CD4-positive, CD25-positive, alpha-beta regulatory T cell (primary cell): ENCODE data around the gene TAF1D. TPM values are rescaled to one million over a fixed set of nuclear protein-coding genes. Genes with fewer than 3 reads are reported as not detected.
A peak's percentile ranks its signal among the peaks of the same experiment; 100 is the strongest.
"Not testable (repeated sequence)": the region's sequence is repeated elsewhere in the genome, so short reads cannot be mapped to it uniquely, and the experiment has no call there.

Source experiments
- ATAC-seq, 2 donors: fragments of 150-1000 bp; cut with Tn5 transposase; one replicate each; pipeline ENCODE4 v1.10.0; 2021; ENCODE audit warnings: low read depth in 2 of 2, moderate number of reproducible peaks in 2 of 2, moderate library complexity in 1 of 2
- DNase-seq, 3 donors: peaks; one replicate each; pipeline versions ENCODE4 v3.0.0 to v3.0.0-alpha.2; 2012 to 2022; ENCODE audit warnings: mixed read lengths in 1 of 3
- H3K27ac ChIP-seq: one replicate; pipeline ENCODE4 v1.7.0; 2013; ENCODE audit warnings: mild to moderate bottlenecking, low read length; ENCODE audit not compliant: insufficient read depth, poor library complexity, severe bottlenecking
- H3K27me3 ChIP-seq: one replicate; pipeline ENCODE4 v1.7.0; 2013; ENCODE audit warnings: low read length; ENCODE audit not compliant: control insufficient read depth, insufficient read depth
- H3K36me3 ChIP-seq: one replicate; pipeline ENCODE4 v1.7.0; 2013; ENCODE audit warnings: mild to moderate bottlenecking, low read length, moderate library complexity; ENCODE audit not compliant: control insufficient read depth, insufficient read depth
- H3K4me1 ChIP-seq: 2 replicates; pipeline ENCODE4 v1.7.0; 2013; ENCODE audit warnings: mild to moderate bottlenecking, low read length; ENCODE audit not compliant: insufficient read depth, control insufficient read depth, poor library complexity, severe bottlenecking
- H3K4me3 ChIP-seq: one replicate; pipeline ENCODE4 v1.7.0; 2013; ENCODE audit warnings: low read depth, mild to moderate bottlenecking, low read length, moderate library complexity
- H3K9me3 ChIP-seq, 2 experiments: 1 replicate in 1 of 2; 2 replicates in 1 of 2; pipeline ENCODE4 v1.7.0; 2013; ENCODE audit warnings: low read length in 2 of 2, mild to moderate bottlenecking in 1 of 2, moderate library complexity in 1 of 2; ENCODE audit not compliant: control insufficient read depth in 2 of 2
- H3K27ac Mint-ChIP-seq, 3 donors: one replicate each; pipeline ENCODE4 v1.8.0; 2020 to 2022; ENCODE audit warnings: mild to moderate bottlenecking in 3 of 3, mixed read lengths in 3 of 3, moderate library complexity in 2 of 3
- H3K27me3 Mint-ChIP-seq: one replicate; pipeline ENCODE4 v1.8.0; 2022; ENCODE audit warnings: mild to moderate bottlenecking, mixed read lengths
- H3K36me3 Mint-ChIP-seq: one replicate; pipeline ENCODE4 v1.8.0; 2020; ENCODE audit warnings: mixed read lengths
- H3K4me1 Mint-ChIP-seq, 4 donors: one replicate each; pipeline ENCODE4 v1.8.0; 2020 to 2022; ENCODE audit warnings: mixed read lengths in 4 of 4, mild to moderate bottlenecking in 1 of 4
- H3K4me3 Mint-ChIP-seq, 4 donors: one replicate each; pipeline ENCODE4 v1.8.0; 2020 to 2022; ENCODE audit warnings: mild to moderate bottlenecking in 4 of 4, mixed read lengths in 4 of 4, moderate library complexity in 3 of 4
- H3K9me3 Mint-ChIP-seq, 7 donors: one replicate each; pipeline ENCODE4 v1.8.0; 2020 to 2022; ENCODE audit warnings: mixed read lengths in 7 of 7, mild to moderate bottlenecking in 3 of 7, moderate library complexity in 2 of 7
- polyA plus RNA-seq, 4 donors: library from polyadenylated mRNA; unstranded; fragments of 300-500 nt; fragmentation: Illumina TruSeq; gene quantifications; one replicate each; pipeline ENCODE4 v1.2.3, GENCODE V29; 2021
- total RNA-seq: library from RNA; stranded (reverse); gene quantifications from one replicate; pipeline ENCODE4 v1.2.3, GENCODE V29; 2022

Gene TAF1D, protein sequence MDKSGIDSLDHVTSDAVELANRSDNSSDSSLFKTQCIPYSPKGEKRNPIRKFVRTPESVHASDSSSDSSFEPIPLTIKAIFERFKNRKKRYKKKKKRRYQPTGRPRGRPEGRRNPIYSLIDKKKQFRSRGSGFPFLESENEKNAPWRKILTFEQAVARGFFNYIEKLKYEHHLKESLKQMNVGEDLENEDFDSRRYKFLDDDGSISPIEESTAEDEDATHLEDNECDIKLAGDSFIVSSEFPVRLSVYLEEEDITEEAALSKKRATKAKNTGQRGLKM
- total RNA-seq (162 TPM), polyA plus RNA-seq (10 to 100 TPM; 18.2 to 22.7 (median 19.4) TPM)

DNA sequence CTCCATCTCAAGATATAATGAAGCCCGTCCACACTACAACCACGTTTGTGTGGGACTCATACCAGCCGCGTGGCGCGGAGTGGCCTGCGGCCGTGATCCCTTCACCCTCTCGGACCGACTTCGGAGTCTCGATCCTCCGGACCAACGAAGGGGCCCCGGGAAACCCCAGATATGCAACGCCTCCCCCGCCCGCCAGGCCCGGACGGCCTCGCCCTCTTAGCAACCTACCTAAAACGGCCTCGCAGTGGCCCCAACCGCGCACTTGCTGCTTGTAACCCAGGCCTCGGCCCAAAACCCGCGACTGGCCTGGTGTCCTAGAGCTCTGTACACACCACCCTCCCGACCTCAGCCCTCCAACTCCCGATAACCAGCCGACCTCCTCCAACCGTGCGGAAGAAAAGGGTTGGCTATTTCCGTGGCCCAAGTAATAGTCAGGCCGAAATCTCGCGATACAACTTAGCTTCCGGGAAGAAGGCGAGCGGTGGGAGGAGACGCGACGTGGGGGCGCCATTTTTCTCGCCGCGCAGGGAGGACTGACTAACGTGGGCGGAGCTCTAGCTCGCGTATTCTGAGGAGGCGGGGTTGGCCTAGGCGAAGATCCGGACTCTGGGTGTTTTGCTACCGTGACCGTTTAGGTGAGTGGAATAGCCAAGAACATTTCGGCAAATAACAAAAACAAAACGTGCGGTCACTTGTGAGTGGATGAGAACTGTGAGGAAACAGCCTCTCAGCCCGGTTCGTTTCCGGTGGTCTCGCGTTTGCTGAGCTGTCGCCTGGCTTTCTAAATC is at the start of gene TAF1D, which contains the start of gene C11orf54:
TSS of gene TAF1D (minus strand) at position 402 of the 788 bp plus-strand sequence. CDS start 2,191 bp downstream, outside the sequence.
TSS of gene C11orf54 (plus strand) at position 579 of the 788 bp plus-strand sequence. CDS start 5,722 bp downstream, outside the sequence.
- peak within 1 kb of the TSS; percentile 98 to 100 (median 99) for H3K27ac Mint-ChIP-seq
- peak; percentile 91 to 94 for ATAC-seq
- no peaks in the 10 kb centered on the region for H3K9me3 ChIP-seq
- no peaks in the 10 kb centered on the region for H3K27me3 Mint-ChIP-seq
- DNase-seq, result peak; percentile 97 to 99 (median 98)
- peak within 1 kb of the TSS; percentile 99 to 100 (median 100) for H3K4me3 Mint-ChIP-seq
- no peaks in the 10 kb centered on the region for H3K9me3 Mint-ChIP-seq
- H3K27ac ChIP-seq, result peak within 1 kb of the TSS; percentile 93
- peaks cover 52% of the 10 kb centered on the region for H3K4me1 ChIP-seq
- H3K27me3 ChIP-seq, result no peaks in the 10 kb centered on the region
- H3K4me3 ChIP-seq, result peak within 1 kb of the TSS; percentile 92
- H3K36me3 ChIP-seq, result peaks cover 26% of the 10 kb centered on the region
- peaks cover 48 to 86% (median 64%) of the 10 kb centered on the region in 4 donors for H3K4me1 Mint-ChIP-seq
- peaks cover 53% of the 10 kb centered on the region for H3K36me3 Mint-ChIP-seq

DNA sequence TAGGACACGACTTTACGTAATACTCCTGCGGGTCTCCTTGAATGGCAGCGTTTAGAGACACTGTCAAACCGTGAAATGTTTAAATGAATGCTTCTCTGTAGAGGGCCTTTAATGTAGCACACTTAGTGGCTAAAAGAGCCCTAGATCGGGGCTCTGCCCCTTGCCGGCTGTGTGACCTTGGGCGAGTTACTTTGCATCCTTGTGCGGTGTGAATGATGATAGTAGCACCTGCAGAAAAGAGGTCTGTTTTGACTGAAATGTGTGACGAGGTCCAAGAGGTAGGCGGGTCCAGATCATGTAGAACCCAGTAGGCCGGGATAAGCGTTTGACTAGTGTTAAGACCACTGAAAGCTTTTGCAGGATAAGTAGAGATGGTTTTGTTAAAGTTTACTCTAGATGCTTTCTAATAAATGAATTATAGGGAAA is 43.7 kb upstream of the TAF1D start:
- H3K27me3 Mint-ChIP-seq, result no peaks in the 10 kb centered on the region
- no peaks in the 10 kb centered on the region for H3K9me3 ChIP-seq
- H3K27me3 ChIP-seq, result no peaks in the 10 kb centered on the region
- H3K27ac Mint-ChIP-seq, result peak overlapping the region; percentile 95 to 99 (median 98)
- H3K36me3 Mint-ChIP-seq, result peaks cover 14% of the 10 kb centered on the region
- peak overlapping the region; percentile 92 to 100 (median 98) for H3K4me3 Mint-ChIP-seq
- peaks cover 44% of the 10 kb centered on the region for H3K4me1 ChIP-seq
- peak overlapping the region; percentile 98 for H3K4me3 ChIP-seq
- ATAC-seq (peak in 1 of 2 donors; percentile 1), DNase-seq (no peak)
- peaks cover 20% of the 10 kb centered on the region for H3K36me3 ChIP-seq
- H3K27ac ChIP-seq, result peak overlapping the region; percentile 91
- no peaks in the 10 kb centered on the region for H3K9me3 Mint-ChIP-seq
- H3K4me1 Mint-ChIP-seq, result peaks cover 21 to 60% (median 43%) of the 10 kb centered on the region in 4 donors

DNA sequence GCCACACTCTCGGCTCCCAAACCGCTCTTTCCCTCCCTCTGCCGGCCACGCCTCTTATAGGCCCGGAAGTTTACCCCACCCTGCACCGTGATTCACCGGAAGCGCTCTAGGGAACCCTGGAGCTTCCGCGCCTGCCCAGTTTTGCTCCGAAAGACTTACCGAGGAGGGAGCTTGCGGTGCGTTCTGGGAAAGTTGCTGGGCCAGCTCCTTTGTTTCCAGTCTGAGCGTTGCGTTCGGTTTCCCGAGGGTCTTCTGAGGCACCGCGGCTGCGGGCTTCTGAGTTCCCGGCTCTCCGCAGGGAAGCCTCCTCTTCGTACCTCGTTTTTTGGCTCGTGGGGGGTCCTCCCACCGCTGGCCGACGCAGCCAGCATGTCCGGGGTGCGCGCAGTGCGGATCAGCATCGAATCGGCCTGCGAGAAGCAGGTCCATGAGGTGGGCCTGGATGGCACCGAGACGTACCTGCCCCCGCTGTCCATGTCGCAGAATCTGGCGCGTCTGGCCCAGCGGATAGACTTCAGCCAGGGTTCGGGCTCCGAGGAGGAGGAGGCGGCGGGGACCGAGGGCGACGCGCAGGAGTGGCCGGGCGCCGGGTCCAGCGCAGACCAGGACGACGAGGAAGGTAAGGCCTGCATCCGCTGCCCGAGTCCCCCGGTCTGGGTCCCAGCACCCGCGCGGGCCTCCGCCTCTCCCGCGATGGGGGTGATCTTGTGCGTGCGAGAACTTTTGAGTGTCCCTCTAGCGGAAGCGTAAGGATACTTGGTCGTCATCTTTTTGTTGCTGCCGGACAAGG is 43.0 kb upstream of the TAF1D start, which contains the start of gene MED17:
TSS of gene MED17 (plus strand) at position 138 of the 790 bp plus-strand sequence. CDS start at position 370, 232 bp downstream.
- ATAC-seq, result peak; percentile 96 to 97
- H3K4me1 Mint-ChIP-seq, result peaks cover 21 to 54% (median 41%) of the 10 kb centered on the region in 4 donors

DNA sequence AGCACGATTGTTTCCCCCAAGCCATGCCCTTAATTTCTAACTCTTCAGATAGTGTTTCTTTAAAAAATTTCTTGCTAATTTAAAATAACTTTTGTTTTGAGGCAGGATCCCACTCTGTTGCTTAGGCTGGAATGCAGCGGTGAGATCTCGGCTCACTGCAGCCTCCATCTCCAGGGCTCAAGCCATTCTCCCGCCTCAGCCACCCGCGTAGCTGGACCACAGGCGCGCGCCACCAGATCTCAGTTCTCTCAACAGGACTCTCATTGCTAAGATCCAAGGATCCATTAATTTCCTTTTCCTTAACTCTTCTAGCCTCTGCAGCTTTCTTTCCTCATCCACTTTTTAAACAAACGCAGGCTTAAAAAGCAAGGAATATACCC is 42.5 kb upstream of the TAF1D start:
- ATAC-seq (peak; percentile 8 to 16), DNase-seq (no peak)
- no peaks in the 10 kb centered on the region for H3K27me3 ChIP-seq
- no peaks in the 10 kb centered on the region for H3K27me3 Mint-ChIP-seq
- peaks cover 10% of the 10 kb centered on the region for H3K36me3 ChIP-seq
- H3K27ac ChIP-seq, result peak overlapping the region; percentile 91
- H3K4me3 Mint-ChIP-seq, result peak overlapping the region; percentile 92 to 100 (median 98)
- peaks cover 21 to 48% (median 39%) of the 10 kb centered on the region in 4 donors for H3K4me1 Mint-ChIP-seq
- peak overlapping the region; percentile 98 for H3K4me3 ChIP-seq
- H3K36me3 Mint-ChIP-seq, result peaks cover 12% of the 10 kb centered on the region
- peaks cover 44% of the 10 kb centered on the region for H3K4me1 ChIP-seq
- H3K9me3 ChIP-seq, result no peaks in the 10 kb centered on the region
- H3K9me3 Mint-ChIP-seq, result peaks cover 0 to 3% (median 0%) of the 10 kb centered on the region in 7 donors
- H3K27ac Mint-ChIP-seq, result peak overlapping the region; percentile 95 to 99 (median 98)

More for the DNA sequence above, 43.0 kb upstream of the TAF1D start, which contains the start of gene MED17:
- no peaks in the 10 kb centered on the region for H3K27me3 Mint-ChIP-seq
- peaks cover 12% of the 10 kb centered on the region for H3K36me3 Mint-ChIP-seq
- Histone ChIP-seq H3K36me3 (peaks cover 14% of the 10 kb centered on the region), H3K4me3 (peak within 1 kb of the TSS; percentile 98), H3K27me3 (no peaks in the 10 kb centered on the region), H3K4me1 (peaks cover 44% of the 10 kb centered on the region), H3K27ac (peak within 1 kb of the TSS; percentile 91), H3K9me3 (no peaks in the 10 kb centered on the region)
- H3K4me3 Mint-ChIP-seq, result peak within 1 kb of the TSS; percentile 92 to 100 (median 98)
- peak within 1 kb of the TSS; percentile 95 to 99 (median 98) for H3K27ac Mint-ChIP-seq
- peak; percentile 84 to 94 (median 85) for DNase-seq
- peaks cover 0 to 3% (median 0%) of the 10 kb centered on the region in 7 donors for H3K9me3 Mint-ChIP-seq

DNA sequence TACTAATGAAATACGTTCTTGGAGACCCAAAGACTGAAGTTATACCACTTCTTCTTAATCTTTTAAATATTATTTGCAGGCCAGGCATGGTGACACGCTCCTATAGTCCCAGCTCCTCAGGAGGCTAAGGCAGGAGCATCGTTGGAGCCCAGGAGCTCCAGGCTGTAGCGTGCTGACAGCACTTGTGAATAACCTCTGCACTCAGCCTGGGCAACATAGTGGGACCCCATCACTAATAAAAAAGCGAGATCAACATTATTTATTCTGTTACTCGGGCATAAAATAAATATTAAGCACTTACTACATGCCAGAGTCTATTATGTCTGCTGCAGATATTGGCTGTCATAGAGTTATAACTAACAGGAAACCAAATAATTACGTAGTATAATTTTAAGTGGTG is 42.1 kb upstream of the TAF1D start:
- ATAC-seq (peak in 1 of 2 donors; percentile 14), DNase-seq (no peak)
- peak overlapping the region; percentile 92 to 100 (median 98) for H3K4me3 Mint-ChIP-seq
- peaks cover 44% of the 10 kb centered on the region for H3K4me1 ChIP-seq
- H3K27me3 ChIP-seq, result no peaks in the 10 kb centered on the region
- peak overlapping the region; percentile 98 for H3K4me3 ChIP-seq
- no peaks in the 10 kb centered on the region for H3K9me3 ChIP-seq
- H3K27ac ChIP-seq, result peak overlapping the region; percentile 91
- peaks cover 12% of the 10 kb centered on the region for H3K36me3 Mint-ChIP-seq
- no peaks in the 10 kb centered on the region for H3K27me3 Mint-ChIP-seq
- peak overlapping the region; percentile 61 to 98 (median 95) for H3K27ac Mint-ChIP-seq
- peaks cover 6% of the 10 kb centered on the region for H3K36me3 ChIP-seq
- H3K4me1 Mint-ChIP-seq, result peaks cover 21 to 46% (median 37%) of the 10 kb centered on the region in 4 donors
- peaks cover 0 to 3% (median 0%) of the 10 kb centered on the region in 7 donors for H3K9me3 Mint-ChIP-seq

DNA sequence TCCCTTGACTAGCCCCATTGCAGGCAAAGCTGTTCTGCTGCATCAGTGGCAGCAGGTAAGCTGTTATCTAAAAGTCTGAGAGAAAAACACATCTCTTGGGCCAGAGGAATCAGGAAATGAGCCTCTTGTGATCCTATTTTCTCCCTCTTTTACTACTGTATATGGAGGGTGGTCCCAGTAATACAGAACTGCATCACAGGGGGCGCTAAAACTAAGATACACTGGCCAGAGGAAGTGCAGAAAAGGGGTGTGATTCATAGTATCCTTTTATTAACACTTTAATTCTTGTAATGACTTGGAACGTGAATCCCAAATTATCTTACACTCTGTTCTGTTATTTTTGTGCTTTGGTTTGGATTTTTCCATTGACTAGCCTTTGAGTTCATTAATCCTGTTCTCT is 34.0 kb upstream of the TAF1D start:
- Histone ChIP-seq H3K36me3 (no peaks in the 10 kb centered on the region), H3K27me3 (no peaks in the 10 kb centered on the region), H3K4me1 (no peaks in the 10 kb centered on the region), H3K27ac (no peak overlapping the region), H3K4me3 (no peak overlapping the region), H3K9me3 (no peaks in the 10 kb centered on the region)
- peaks cover 6% of the 10 kb centered on the region for H3K36me3 Mint-ChIP-seq
- no peak for ATAC-seq
- H3K9me3 Mint-ChIP-seq, result peaks cover 0 to 8% (median 0%) of the 10 kb centered on the region in 7 donors
- H3K27me3 Mint-ChIP-seq, result no peaks in the 10 kb centered on the region
- H3K27ac Mint-ChIP-seq, result no peak overlapping the region
- no peak overlapping the region for H3K4me3 Mint-ChIP-seq
- peak in 1 of 3 donors; percentile 15 for DNase-seq
- H3K4me1 Mint-ChIP-seq, result peaks cover 0 to 5% (median 2%) of the 10 kb centered on the region in 4 donors

DNA sequence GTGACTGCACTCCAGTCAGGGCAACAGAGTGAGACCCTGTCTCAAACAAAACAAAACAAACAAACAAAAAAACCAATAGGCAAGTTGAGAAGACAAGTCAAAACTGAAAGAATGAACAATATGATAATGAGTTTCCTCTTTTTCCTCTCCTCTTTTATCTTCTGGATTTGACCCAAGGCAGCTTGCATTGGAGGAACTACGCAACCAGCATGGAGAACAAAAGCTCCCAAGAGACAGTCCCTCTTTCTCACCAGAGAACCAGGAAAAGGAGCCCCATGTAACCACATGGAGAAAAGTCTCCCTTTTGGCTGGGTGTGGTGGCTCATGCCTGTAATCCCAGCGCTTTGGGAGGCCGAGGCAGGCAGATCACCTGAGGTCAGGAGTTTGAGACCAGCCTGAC is 33.3 kb upstream of the TAF1D start:
- not testable (repeated sequence) for H3K27me3 Mint-ChIP-seq, H3K36me3 Mint-ChIP-seq, H3K4me1 Mint-ChIP-seq, H3K9me3 Mint-ChIP-seq, H3K4me3 ChIP-seq, H3K27me3 ChIP-seq, H3K9me3 ChIP-seq, H3K36me3 ChIP-seq, ATAC-seq, DNase-seq, H3K27ac ChIP-seq, H3K27ac Mint-ChIP-seq, H3K4me3 Mint-ChIP-seq, H3K4me1 ChIP-seq
